NCI-H2227 treated with DMSO at 0.1 percent for 48 hours (cell line): Measurements from ENCODE around the gene CACNA1C.

Experiments
- DNase-seq: peaks from one replicate; lab custom pipeline; 2025; lab: John Stamatoyannopoulos, UW

Gene CACNA1C

GRCh38 chr12:2631653-2632350 is 579.0 kb downstream of the CACNA1C start:
- no peak for DNase-seq

GRCh38 chr12:2633176-2633824 is 580.5 kb downstream of the CACNA1C start:
- DNase-seq = no peak

- DNase-seq = no peak
Observed at GRCh38 chr12:2633825-2634200, 581.0 kb downstream of the CACNA1C start.

- no peak for DNase-seq
Observed at GRCh38 chr12:2634471-2634870, 581.7 kb downstream of the CACNA1C start.

- DNase-seq = no peak
Observed at GRCh38 chr12:2636741-2637340, 584.1 kb downstream of the CACNA1C start.

GRCh38 chr12:2637371-2637770 is 584.6 kb downstream of the CACNA1C start:
- no peak for DNase-seq

GRCh38 chr12:2638273-2639019 is 585.7 kb downstream of the CACNA1C start:
- no peak for DNase-seq

GRCh38 chr12:2639020-2639298 is 586.2 kb downstream of the CACNA1C start:
- no peak for DNase-seq

GRCh38 chr12:2640281-2640680 is 587.5 kb downstream of the CACNA1C start:
- DNase-seq = no peak

GRCh38 chr12:2640709-2641108 is 587.9 kb downstream of the CACNA1C start:
- no peak for DNase-seq

- DNase-seq = no peak
Observed at GRCh38 chr12:2641207-2641606, 588.4 kb downstream of the CACNA1C start.

- DNase-seq = no peak
Observed at GRCh38 chr12:2641761-2642160, 589.0 kb downstream of the CACNA1C start.

- DNase-seq = no peak
Observed at GRCh38 chr12:2642176-2642892, 589.5 kb downstream of the CACNA1C start.

- no peak for DNase-seq
Observed at GRCh38 chr12:2642896-2643425, 590.2 kb downstream of the CACNA1C start.

GRCh38 chr12:2643576-2644135 is 590.9 kb downstream of the CACNA1C start:
- no peak for DNase-seq

GRCh38 chr12:2644683-2645405 is 592.1 kb downstream of the CACNA1C start:
- no peak for DNase-seq

GRCh38 chr12:2645460-2645859 is 592.7 kb downstream of the CACNA1C start:
- DNase-seq = no peak

GRCh38 chr12:2646341-2646740 is 593.6 kb downstream of the CACNA1C start:
- DNase-seq = no peak

GRCh38 chr12:2647186-2647585 is 594.4 kb downstream of the CACNA1C start:
- DNase-seq = no peak

GRCh38 chr12:2648406-2648805 is 595.6 kb downstream of the CACNA1C start:
- no peak for DNase-seq
